ENCODE measurements around the gene KRT77. TPM values are rescaled to one million over a fixed set of nuclear protein-coding genes. Genes with fewer than 3 reads are reported as not detected.

Gene KRT77
- total RNA-seq, 1 donor from 2014 or later: not detected

DNA sequence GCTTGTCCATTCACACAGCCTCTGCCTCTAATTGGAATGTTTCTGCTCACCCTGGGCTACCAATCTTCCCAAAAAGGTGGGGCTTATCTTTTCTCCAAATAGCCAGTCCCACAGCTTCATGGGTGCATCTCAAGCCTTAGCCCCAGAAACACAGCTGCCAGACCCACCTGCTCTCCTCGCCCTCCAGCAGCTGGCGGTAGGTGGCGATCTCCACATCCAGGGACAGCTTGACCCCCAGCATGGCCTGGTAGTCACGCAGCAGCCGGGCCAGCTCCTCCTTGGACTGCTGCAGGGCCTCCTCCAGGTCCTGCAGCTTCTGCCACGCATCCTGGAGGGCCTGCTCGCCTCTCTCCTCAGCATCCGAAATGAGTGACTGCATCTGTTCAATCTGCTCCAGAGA lies 11.1 kb downstream of the KRT77 start:
- no peak for DNase-seq (ENCODE audit: low read depth, low spot score)

DNA sequence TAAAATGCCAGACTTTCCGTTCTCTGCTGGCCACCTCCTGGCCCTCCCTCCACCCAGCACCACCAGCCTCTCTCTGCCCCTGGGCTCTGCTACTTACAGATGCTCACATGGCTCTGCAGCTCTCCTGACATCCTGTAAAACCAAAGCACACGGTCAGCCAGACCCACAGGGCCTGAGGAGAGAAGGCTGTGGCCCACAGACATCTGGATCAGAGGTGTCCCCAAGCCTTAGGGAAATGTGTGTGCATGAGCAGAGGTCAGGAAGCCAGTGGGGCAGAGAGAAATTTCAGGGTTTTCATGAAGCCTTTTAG lies 11.5 kb downstream of the KRT77 start:
- no peak for DNase-seq (ENCODE audit: low read depth, low spot score)

DNA sequence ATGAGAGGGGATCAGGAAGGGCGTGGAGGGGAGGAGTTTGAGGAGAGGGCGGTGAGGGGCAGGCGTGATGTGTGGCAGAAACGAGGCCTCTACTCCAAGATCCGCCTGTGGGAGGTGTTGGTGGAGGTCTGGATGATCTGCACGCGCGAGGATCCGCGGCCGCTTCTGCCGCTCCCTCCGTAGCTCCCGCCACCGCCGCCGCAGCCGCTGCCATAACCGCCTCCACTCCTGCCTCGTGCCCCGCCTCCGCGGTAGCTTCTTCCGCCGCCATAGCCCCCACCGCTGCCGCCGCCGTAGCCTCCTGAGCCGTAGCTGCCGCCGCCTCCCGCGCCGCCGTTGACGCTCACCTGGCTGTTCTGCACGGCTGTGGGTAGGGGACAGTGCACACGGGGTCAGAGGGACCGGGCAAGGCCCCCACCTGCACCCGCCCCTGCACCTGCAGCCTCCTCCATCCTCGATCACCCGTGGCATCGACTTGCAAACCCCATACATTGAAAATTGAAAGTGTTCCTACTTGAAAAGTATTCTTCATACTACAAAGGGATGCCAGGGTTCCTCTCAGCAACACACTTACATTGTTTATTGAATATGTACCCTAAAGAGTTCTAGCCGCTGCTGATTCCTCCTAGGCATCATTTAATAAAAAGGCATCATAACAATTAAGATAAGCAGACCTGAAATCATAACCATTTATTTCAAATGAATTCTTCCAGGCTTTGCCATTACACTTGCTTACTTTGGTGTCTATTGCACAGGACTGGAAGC lies 12.1 kb downstream of the KRT77 start:
- DNase-seq (ENCODE audit: low read depth, low spot score): no peak

DNA sequence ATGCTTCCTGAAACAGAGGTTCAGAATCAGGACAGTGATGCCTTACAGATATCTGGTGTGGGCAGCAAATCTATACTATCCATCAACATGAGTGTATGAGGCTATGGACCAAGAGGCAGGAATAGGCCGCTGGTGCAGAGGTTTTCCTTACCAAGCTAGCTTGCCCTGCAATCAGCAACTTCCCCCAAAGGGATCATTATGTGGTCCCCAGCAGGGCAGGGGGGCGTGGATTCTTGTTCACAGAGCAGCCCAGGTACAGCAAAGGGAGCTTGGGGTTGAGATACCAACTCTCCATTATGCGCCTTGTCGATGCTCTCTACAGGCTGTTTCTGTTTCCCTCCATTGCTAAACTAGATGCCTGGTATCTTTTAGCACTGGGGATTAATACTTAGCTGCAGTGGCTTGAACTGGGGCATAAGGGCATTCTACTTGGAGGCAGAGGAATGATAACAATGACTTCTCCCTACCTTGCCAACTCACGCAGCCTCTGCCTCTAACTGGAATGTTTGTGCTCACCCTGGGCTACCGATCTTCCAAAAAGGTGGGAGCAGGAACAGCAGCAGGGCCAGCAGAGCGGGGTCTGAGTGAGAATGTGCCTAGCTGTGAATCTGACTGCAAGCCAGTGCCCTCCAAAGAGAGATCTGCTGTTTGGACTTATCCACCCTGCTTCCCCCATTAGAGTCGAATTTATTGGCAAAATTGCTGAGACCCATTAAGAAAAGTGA lies 12.8 kb downstream of the KRT77 start:
- DNase-seq (ENCODE audit: low read depth, low spot score): no peak

DNA sequence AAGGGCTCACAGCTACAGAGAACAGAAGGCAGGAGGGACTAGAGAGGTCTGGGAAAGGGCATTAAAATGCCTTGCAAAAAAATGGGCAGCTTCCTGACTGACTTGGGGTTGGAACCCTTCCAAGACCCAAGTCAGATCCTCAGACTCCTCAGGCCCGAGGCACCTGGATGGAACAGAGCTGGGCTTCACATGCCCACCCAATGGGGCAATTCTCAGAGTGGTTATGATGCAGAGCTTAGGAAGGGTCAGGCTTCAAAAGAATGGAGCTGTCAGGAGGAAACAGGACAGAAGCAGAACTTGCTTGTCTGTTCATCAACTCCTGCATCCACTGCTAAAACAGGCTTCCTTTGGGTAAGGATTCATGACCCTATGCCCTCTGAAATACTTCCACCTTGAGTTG lies 13.4 kb downstream of the KRT77 start:
- DNase-seq (ENCODE audit: low read depth, low spot score): no peak

DNA sequence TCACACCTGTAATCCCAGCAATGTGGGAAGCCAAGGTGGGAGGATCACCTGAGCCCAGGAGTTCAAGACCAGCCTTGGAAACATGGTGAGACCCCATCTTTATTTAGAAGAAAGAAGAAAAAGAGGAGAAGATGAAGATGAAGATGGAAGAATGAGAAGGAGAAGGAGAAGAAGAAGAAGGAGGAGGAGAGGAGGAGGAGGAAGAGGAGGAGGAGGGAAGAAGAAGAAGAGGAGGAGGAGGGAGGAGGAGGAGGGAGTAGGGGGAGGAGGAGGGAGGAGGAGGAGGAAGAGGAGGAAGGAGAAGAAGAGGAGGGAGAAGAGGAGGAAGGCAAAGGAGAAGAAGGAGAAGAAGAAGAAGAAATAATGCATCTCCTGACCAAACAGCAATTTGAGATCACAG lies 14.1 kb downstream of the KRT77 start:
- DNase-seq (ENCODE audit: low read depth, low spot score): no peak

DNA sequence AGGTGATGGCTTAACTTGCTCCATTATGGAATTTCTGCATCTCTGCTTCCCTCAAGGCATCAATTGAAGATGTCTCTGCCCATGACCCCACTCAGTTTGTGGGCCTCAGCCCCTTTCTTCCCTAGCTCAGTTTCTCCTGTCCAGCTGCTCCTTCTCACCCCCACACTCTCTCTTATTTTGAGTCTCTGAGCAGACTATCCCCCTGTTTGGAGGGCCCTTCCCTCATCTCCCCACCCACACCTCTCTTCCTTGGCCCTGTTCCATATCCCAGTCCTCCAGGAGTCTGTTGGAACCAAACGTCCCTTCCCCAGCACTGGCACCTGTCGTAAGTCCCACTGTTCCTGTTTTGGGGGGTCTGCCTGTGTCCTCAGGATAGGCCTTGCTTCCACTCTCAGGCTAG lies 14.8 kb downstream of the KRT77 start:
- no peak for DNase-seq (ENCODE audit: low read depth, low spot score)

DNA sequence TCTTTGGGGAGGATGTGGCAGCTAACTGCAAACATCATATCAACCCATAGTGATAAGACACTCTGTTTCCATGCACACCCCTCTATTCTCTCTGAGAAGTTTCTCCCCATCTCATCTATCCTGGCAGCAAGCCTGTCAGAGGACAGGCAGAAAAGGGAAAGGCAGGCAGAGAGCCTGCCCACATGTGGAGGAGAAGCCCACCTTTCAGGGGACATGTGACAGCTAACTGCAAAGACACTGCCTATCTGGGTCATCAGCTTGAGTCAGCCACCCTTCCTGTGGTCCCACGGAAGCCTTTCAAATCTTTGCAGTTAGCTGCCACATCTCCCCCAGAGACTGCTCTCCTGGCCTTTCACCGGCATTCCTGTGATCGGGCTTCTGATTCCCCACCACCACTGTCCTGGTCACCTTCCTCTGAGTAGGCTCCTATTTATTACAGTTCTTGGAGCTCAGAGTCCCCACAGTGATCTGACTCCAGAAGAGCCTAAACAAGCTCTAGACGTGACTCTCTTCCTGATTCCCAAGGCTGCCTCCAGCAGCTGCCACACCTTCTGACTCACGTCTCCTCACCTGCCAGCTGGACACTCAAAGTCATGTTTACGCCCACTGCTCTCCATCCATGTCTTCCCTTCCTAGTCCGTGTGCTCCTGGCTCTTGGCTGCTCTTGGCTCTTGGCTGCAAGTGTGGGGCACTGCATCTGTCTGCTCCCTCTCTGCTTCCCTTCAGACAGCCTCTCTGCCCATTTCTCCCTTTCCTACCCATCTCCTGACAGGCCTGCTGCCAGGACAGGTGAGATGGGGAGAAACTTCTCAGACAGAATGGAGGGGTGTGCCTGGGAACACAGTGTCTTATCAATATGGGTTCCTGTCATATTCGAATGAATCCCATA lies 15.6 kb downstream of the KRT77 start:
- DNase-seq (ENCODE audit: low read depth, low spot score): no peak

DNA sequence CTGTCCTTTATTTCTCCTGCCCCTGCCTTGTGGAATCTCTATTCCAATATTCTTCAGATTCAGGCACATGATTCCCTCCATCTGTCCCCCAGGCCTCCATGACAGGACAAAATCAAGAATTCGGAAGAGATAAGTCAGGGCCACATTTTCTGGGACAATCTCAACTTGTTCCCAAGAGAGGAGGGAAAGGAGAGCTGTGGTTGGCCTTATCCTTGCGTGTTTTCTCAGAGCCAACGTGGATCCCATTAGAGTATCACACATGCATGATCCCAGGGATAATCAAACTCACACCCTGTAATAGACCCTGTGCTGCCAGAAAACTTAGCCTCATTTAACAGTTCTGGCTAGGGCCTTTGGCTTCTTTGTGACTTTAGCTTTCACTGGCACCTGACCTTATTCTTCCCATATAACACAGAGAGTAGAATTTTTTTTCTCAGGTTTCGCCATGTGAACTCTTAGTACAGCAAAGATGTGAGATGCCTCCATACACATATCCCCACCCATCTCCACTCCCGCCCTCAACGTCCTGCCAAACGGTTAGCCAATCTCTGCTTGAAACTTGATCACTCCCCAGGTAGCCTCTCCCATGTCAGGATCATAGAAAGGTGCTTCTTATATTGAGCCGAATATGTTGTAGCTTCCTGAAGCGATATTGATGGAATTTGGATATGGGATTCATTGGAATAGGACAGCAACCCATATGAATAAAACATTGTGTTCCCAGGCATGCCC lies 16.4 kb downstream of the KRT77 start:
- DNase-seq (ENCODE audit: low read depth, low spot score): no peak

DNA sequence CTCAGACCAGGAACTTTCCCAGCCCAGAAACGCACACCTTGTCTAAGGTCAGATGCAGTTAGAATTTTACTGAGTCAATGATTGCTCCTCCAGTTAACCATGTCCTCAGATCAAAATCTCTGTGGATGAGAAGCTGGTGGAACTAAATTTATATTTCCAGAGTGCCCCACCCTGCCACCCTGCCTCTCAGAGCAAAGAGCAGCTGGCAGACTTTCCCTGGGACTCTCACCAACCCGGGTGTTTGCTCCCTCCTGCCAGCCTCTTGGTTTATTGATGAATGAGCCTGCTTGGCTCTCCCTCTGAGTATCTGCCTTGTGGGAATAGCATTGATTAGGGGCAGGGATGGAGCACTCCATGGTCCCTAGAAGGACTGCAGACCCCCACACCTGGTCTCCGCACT lies 17.3 kb downstream of the KRT77 start:
- DNase-seq (ENCODE audit: low read depth, low spot score): no peak

DNA sequence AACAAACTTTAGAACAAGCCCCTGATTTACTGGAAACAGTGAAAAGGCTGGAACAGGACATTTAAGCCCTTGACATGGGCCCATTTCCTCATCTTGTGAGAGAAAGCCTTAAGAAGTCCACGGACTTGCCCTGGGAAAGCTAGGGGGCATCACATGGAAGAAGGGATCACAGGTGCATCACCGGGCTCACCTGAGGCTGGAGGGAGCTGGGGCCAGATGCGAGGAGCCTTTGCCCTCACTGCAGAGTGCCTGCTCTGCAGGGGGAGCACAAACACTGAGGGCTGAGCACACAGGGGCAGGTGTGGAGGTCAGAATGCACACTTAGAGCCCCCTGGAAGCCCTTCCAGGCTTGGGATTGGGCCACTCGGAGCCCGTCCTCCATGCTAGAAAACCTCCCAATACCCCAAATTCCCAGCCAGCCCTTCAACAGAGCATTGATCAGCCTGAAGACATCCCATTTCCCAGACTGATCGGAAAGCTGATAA lies 17.9 kb downstream of the KRT77 start:
- DNase-seq (ENCODE audit: low read depth, low spot score): no peak

DNA sequence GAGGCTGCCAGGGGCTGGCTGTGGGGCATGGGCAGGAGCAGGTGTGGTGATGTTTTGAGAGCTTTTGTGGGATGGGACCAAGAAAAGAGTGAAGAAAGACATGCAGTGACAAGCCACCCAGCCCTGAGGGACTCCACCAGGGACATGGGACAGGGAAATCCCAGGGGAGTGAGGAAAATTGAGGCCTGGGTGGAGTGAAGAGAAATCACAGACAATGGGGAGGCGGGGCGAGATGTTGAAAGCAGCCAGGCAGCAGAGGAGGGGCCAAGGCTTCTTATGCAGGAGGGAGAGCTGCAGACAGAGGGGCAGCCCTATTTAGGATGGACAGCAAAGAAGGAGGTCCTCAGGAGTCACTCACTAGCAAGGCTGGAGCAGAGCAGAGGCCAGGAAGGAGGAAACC lies 18.9 kb downstream of the KRT77 start:
- DNase-seq (ENCODE audit: low read depth, low spot score): no peak

DNA sequence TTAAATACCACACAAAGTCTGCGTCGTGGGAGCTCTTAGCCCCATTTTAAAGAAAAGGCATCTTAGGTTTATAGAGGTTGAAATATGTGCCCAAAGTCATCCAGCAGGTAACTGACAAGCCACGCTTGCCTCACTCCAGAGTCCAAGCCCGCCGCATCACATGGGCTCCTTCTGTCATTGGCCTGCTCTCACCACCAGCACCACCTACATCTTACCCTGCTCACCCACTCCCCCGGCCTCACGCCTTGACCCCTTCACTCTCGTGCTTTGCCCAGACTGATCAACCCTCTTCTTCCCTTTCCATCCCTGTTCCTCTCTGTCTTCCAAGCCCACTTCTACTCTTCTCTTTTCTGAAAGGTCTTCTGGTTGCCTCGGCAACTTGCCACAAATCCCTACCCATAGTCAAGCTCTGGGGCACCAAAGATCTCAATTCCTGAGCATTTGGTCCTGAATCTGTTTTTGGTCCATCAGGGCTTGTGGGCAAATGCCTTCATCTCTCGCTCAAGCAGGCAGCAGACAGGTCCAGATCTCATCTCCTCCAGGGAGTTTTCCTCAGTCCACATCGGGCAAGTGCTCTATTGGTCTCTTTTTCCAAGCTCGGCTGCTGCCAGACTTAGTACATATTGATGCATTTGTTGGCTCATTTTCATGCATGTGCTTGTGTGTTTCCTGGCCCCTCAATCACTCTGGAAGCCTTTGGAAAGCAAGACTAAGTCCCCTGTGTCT lies 19.6 kb downstream of the KRT77 start:
- no peak for DNase-seq (ENCODE audit: low read depth, low spot score)

DNA sequence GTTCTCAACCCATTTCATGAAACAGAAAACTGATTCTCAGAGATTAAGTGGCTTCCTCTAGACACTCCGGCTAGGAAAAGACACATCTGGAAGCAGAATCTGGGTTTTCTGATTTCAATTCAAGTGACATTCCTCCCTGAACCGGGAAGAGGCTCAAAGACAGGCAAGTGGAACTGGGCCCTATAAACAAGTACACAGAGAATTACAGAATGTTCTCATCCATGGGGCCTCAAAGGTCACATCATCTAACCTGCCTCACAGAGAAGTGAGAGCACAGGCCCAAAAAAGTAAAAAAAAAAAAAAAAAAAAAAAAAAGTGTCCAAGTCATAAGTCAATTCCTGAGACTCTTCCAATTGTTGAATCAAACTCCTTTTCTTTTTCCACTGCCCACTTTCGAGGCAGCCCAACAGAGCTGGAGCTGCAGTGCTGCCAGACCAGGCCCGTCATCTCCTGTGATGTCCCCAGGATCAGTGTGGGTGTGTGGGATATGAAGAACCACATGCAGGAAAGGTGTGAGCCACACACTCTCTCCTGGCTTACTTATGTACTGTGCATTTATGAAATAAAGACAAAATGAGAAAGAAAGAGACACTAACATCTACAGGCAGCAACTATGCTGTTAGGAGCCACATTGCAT lies 20.3 kb downstream of the KRT77 start:
- no peak for DNase-seq (ENCODE audit: low read depth, low spot score)

DNA sequence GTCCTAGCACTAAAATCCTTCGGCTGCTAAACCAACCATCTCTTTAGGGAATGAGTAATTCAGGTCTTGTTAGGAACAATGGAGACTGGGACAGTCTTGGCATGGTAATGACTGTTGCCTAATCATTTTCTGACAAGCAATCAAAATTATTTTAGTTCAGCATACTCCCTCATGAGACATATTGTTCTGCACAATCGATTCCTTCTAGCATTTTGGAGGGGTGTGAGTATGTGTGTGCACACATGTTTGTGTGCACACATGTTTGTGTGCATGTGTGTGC lies 21.0 kb downstream of the KRT77 start:
- no peak for DNase-seq (ENCODE audit: low read depth, low spot score)

DNA sequence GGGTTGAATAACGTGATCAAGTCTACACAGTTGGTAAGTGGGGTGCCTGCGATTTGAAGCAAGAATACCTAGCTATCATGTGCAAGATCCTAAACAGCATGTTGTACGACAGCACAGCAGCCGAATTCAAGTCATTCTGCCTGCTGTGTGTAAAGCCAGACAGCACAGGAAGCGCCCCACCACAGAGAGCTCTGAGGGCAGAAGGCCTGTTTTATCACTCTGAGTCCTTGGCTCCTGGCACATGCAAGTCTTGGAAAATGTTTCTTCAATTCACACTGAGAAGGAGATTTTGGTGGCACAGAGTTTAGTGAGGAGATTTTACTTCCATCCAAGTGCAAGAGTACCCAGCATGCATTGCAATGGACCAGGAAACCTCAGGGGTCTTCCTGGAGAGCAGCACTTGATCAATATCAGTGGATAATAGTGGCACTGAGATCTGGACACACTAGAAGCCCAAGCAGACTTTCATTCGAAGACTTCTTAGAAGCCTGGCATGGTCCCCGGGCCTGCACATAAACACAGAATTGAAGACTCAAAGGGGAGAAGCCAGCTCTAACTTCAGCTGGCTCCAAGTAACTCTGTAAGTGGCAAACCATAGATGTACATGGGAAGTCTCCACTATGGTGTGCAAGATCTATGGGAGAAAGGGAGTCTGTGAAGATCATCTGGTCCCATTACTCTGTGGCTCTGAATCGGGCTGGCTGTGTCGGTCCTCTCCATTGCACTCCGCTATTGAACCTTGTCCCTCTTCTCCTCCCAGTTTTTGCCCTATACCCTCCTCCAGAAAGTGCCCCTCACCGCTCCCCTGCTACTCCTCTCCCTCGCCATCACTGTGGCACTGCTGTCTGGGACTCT lies 21.6 kb downstream of the KRT77 start:
- DNase-seq (ENCODE audit: low read depth, low spot score): no peak

DNA sequence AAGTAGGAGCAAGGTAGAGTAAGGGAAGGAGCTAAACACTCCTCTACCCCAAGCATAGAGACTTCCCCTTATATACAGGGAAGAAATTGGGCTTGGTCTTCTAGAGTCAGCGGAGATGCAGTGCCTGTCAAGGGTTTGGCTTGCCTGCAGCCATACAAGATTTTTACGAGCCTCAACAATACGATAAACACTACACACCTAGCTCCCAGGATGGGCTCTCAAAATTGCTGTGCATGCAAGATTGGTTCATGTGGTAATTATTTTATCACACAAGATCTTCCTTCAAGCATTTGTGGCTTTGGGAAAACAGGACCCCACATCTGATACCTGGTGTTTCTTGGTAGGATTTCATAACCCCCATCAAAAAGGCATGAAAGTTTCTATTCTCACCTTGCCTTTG lies 23.0 kb downstream of the KRT77 start, which contains the start of gene KRT1:
TSS of gene KRT1 (minus strand) at position 45 of the 400 bp plus-strand sequence. CDS start 59 bp downstream, outside the sequence.
- no peak for DNase-seq (ENCODE audit: low read depth, low spot score)

DNA sequence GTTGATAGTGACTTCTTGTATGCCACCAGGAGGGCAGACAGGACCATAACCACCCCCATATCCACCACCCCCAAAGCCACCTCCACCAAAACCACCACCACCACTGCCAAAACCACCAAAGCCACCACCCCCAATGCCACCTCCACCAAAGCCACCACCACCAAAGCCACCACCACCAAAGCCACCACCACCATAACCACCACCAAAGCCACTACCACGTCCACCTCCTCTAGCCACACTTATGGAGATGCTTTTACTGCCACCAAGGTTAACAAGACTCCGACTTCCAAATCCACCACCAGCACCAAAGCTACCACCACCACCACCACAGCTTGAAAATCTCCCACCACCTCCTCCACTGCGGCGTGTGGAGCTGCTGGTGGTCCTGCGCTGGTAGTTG lies 23.4 kb downstream of the KRT77 start:
- DNase-seq (ENCODE audit: low read depth, low spot score): no peak

DNA sequence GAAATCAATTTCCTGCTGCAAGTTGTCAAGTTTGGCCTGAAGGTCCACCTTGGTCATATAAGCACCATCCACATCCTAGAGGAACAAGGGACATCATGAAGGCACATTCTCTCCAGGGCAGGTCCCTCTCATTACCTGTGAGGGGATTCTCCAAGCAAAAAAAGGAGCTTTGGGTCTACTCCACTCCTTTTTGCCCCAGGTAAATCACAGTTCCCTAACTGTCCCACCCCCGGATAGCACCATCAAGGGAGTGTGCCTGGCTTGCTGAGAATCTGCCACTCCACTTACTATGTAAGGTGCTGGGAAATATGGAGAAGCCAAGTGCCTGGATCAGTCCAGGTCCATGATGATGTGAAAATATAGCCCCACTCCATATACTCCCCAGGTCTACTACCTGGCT lies 25.7 kb downstream of the KRT77 start:
- DNase-seq (ENCODE audit: low read depth, low spot score): no peak

Data from pulmonary artery endothelial cell (primary cell).